Measurements from ENCODE around the gene HRH2. TPM values are rescaled to one million over a fixed set of nuclear protein-coding genes. Genes with fewer than 3 reads are reported as not detected.
A peak's percentile ranks its signal among the peaks of the same experiment; 100 is the strongest.
"Not testable (repeated sequence)": the region's sequence is repeated elsewhere in the genome, so short reads cannot be mapped to it uniquely, and the experiment has no call there.

Gene HRH2
- 2.7 TPM for polyA plus RNA-seq (2013, experiment 1 of 2)
- polyA plus RNA-seq (2013, experiment 2 of 2) = 1.3 TPM

- H3K9me3 ChIP-seq (ENCODE audit: control insufficient read depth, low read length) = no peaks in the 10 kb centered on the region
- 0 to 1% methylated on average over 52 to 53 of the region's 58 CpGs for WGBS, 2 experiments (ENCODE audit: insufficient coverage in 2 of 2)
- no peak within 1 kb of the TSS for H3K27ac ChIP-seq (ENCODE audit: low read depth, low read length, severe bottlenecking)
- H3K4me1 ChIP-seq (ENCODE audit: control insufficient read depth, insufficient read depth, low read length, poor library complexity, severe bottlenecking) = no peaks in the 10 kb centered on the region
- peak within 1 kb of the TSS; percentile 51 for H3K4me3 ChIP-seq (ENCODE audit: extremely low read depth, insufficient read depth, low read length, poor library complexity, severe bottlenecking)
- H3K36me3 ChIP-seq (ENCODE audit: control insufficient read depth, insufficient read depth, low read length) = no peaks in the 10 kb centered on the region
These were observed at the start of gene HRH2 for GRCh38 chr5:175657593-175658271. Gene HRH2 (plus strand): TSS chr5:175658071. CDS start chr5:175683234, 25,163 bp downstream.

- WGBS, 2 experiments (ENCODE audit: insufficient coverage in 2 of 2) = 92 to 100% methylated on average over 6 to 9 of the region's 11 CpGs
- H3K36me3 ChIP-seq (ENCODE audit: control insufficient read depth, insufficient read depth, low read length) = no peaks in the 10 kb centered on the region
- H3K4me1 ChIP-seq (ENCODE audit: control insufficient read depth, insufficient read depth, low read length, poor library complexity, severe bottlenecking) = no peaks in the 10 kb centered on the region
- H3K9me3 ChIP-seq (ENCODE audit: control insufficient read depth, low read length) = peaks cover 12% of the 10 kb centered on the region
- H3K4me3 ChIP-seq (ENCODE audit: extremely low read depth, insufficient read depth, low read length, poor library complexity, severe bottlenecking) = no peak overlapping the region
- no peak overlapping the region for H3K27ac ChIP-seq (ENCODE audit: low read depth, low read length, severe bottlenecking)
These were observed 48.3 kb upstream of the HRH2 start for GRCh38 chr5:175609526-175609925.

GRCh38 chr5:175610381-175610780 is 47.5 kb upstream of the HRH2 start:
- 89 to 100% methylated on average over 1 to 2 of the region's 5 CpGs for WGBS, 2 experiments (ENCODE audit: insufficient coverage in 2 of 2)
- H3K27ac ChIP-seq (ENCODE audit: low read depth, low read length, severe bottlenecking) = no peak overlapping the region
- H3K36me3 ChIP-seq (ENCODE audit: control insufficient read depth, insufficient read depth, low read length) = no peaks in the 10 kb centered on the region
- H3K4me3 ChIP-seq (ENCODE audit: extremely low read depth, insufficient read depth, low read length, poor library complexity, severe bottlenecking) = no peak overlapping the region
- H3K9me3 ChIP-seq (ENCODE audit: control insufficient read depth, low read length) = peaks cover 10% of the 10 kb centered on the region
- H3K4me1 ChIP-seq (ENCODE audit: control insufficient read depth, insufficient read depth, low read length, poor library complexity, severe bottlenecking) = no peaks in the 10 kb centered on the region

GRCh38 chr5:175610898-175611297 is 47.0 kb upstream of the HRH2 start:
- no peak overlapping the region for H3K4me3 ChIP-seq (ENCODE audit: extremely low read depth, insufficient read depth, low read length, poor library complexity, severe bottlenecking)

GRCh38 chr5:175614223-175614815 is 43.6 kb upstream of the HRH2 start:
- Histone ChIP-seq H3K27ac (ENCODE audit: low read depth, low read length, severe bottlenecking) (no peak overlapping the region), H3K4me1 (ENCODE audit: control insufficient read depth, insufficient read depth, low read length, poor library complexity, severe bottlenecking) (no peaks in the 10 kb centered on the region)
- 84 to 93% methylated on average over 6 of the region's 7 CpGs for WGBS, 2 experiments (ENCODE audit: insufficient coverage in 2 of 2)

More at GRCh38 chr5:175610898-175611297, 47.0 kb upstream of the HRH2 start:
- WGBS, 2 experiments (ENCODE audit: insufficient coverage in 2 of 2) = 66 to 80% methylated on average over 3 of the region's 3 CpGs
- Histone ChIP-seq H3K4me1 (ENCODE audit: control insufficient read depth, insufficient read depth, low read length, poor library complexity, severe bottlenecking) (no peaks in the 10 kb centered on the region), H3K9me3 (ENCODE audit: control insufficient read depth, low read length) (peaks cover 5% of the 10 kb centered on the region), H3K27ac (ENCODE audit: low read depth, low read length, severe bottlenecking) (no peak overlapping the region), H3K36me3 (ENCODE audit: control insufficient read depth, insufficient read depth, low read length) (no peaks in the 10 kb centered on the region)

GRCh38 chr5:175614861-175615260 is 43.0 kb upstream of the HRH2 start:
- Histone ChIP-seq H3K9me3 (ENCODE audit: control insufficient read depth, low read length) (no peaks in the 10 kb centered on the region), H3K4me1 (ENCODE audit: control insufficient read depth, insufficient read depth, low read length, poor library complexity, severe bottlenecking) (no peaks in the 10 kb centered on the region), H3K36me3 (ENCODE audit: control insufficient read depth, insufficient read depth, low read length) (no peaks in the 10 kb centered on the region), H3K27ac (ENCODE audit: low read depth, low read length, severe bottlenecking) (no peak overlapping the region), H3K4me3 (ENCODE audit: extremely low read depth, insufficient read depth, low read length, poor library complexity, severe bottlenecking) (no peak overlapping the region)
- WGBS, 2 experiments (ENCODE audit: insufficient coverage in 2 of 2) = 100% methylated on average over 1 of the region's 3 CpGs

More at GRCh38 chr5:175614223-175614815, 43.6 kb upstream of the HRH2 start:
- no peaks in the 10 kb centered on the region for H3K9me3 ChIP-seq (ENCODE audit: control insufficient read depth, low read length)
- H3K4me3 ChIP-seq (ENCODE audit: extremely low read depth, insufficient read depth, low read length, poor library complexity, severe bottlenecking) = no peak overlapping the region
- no peaks in the 10 kb centered on the region for H3K36me3 ChIP-seq (ENCODE audit: control insufficient read depth, insufficient read depth, low read length)

- H3K9me3 ChIP-seq (ENCODE audit: control insufficient read depth, low read length) = peaks cover 6% of the 10 kb centered on the region
- H3K36me3 ChIP-seq (ENCODE audit: control insufficient read depth, insufficient read depth, low read length) = no peaks in the 10 kb centered on the region
- no peaks in the 10 kb centered on the region for H3K4me1 ChIP-seq (ENCODE audit: control insufficient read depth, insufficient read depth, low read length, poor library complexity, severe bottlenecking)
- WGBS, 2 experiments (ENCODE audit: insufficient coverage in 2 of 2) = 91 to 100% methylated on average over 4 to 5 of the region's 5 CpGs
- no peak overlapping the region for H3K27ac ChIP-seq (ENCODE audit: low read depth, low read length, severe bottlenecking)
- H3K4me3 ChIP-seq (ENCODE audit: extremely low read depth, insufficient read depth, low read length, poor library complexity, severe bottlenecking) = no peak overlapping the region
These were observed 41.8 kb upstream of the HRH2 start for GRCh38 chr5:175616083-175616482.

GRCh38 chr5:175616527-175616926 is 41.3 kb upstream of the HRH2 start:
- H3K9me3 ChIP-seq (ENCODE audit: control insufficient read depth, low read length) = peaks cover 10% of the 10 kb centered on the region
- 87 to 93% methylated on average over 9 to 11 of the region's 13 CpGs for WGBS, 2 experiments (ENCODE audit: insufficient coverage in 2 of 2)
- not testable (repeated sequence) for H3K4me1 ChIP-seq (ENCODE audit: control insufficient read depth, insufficient read depth, low read length, poor library complexity, severe bottlenecking); H3K36me3 ChIP-seq (ENCODE audit: control insufficient read depth, insufficient read depth, low read length); H3K27ac ChIP-seq (ENCODE audit: low read depth, low read length, severe bottlenecking); H3K4me3 ChIP-seq (ENCODE audit: extremely low read depth, insufficient read depth, low read length, poor library complexity, severe bottlenecking)

GRCh38 chr5:175617447-175617846 is 40.4 kb upstream of the HRH2 start:
- Histone ChIP-seq H3K36me3 (ENCODE audit: control insufficient read depth, insufficient read depth, low read length) (no peaks in the 10 kb centered on the region), H3K27ac (ENCODE audit: low read depth, low read length, severe bottlenecking) (no peak overlapping the region), H3K9me3 (ENCODE audit: control insufficient read depth, low read length) (peaks cover 17% of the 10 kb centered on the region), H3K4me3 (ENCODE audit: extremely low read depth, insufficient read depth, low read length, poor library complexity, severe bottlenecking) (no peak overlapping the region), H3K4me1 (ENCODE audit: control insufficient read depth, insufficient read depth, low read length, poor library complexity, severe bottlenecking) (peaks cover 2% of the 10 kb centered on the region)
- WGBS, 2 experiments (ENCODE audit: insufficient coverage in 2 of 2) = 85 to 91% methylated on average over 4 to 6 of the region's 6 CpGs

- Histone ChIP-seq H3K9me3 (ENCODE audit: control insufficient read depth, low read length) (peaks cover 18% of the 10 kb centered on the region), H3K27ac (ENCODE audit: low read depth, low read length, severe bottlenecking) (no peak overlapping the region), H3K36me3 (ENCODE audit: control insufficient read depth, insufficient read depth, low read length) (no peaks in the 10 kb centered on the region), H3K4me1 (ENCODE audit: control insufficient read depth, insufficient read depth, low read length, poor library complexity, severe bottlenecking) (peaks cover 10% of the 10 kb centered on the region), H3K4me3 (ENCODE audit: extremely low read depth, insufficient read depth, low read length, poor library complexity, severe bottlenecking) (no peak overlapping the region)
- WGBS, 2 experiments (ENCODE audit: insufficient coverage in 2 of 2) = 38 to 67% methylated on average over 1 of the region's 1 CpG
These were observed 37.3 kb upstream of the HRH2 start for GRCh38 chr5:175620527-175620926.

- Histone ChIP-seq H3K36me3 (ENCODE audit: control insufficient read depth, insufficient read depth, low read length) (no peaks in the 10 kb centered on the region), H3K27ac (ENCODE audit: low read depth, low read length, severe bottlenecking) (peak overlapping the region; percentile 77), H3K4me3 (ENCODE audit: extremely low read depth, insufficient read depth, low read length, poor library complexity, severe bottlenecking) (no peak overlapping the region), H3K9me3 (ENCODE audit: control insufficient read depth, low read length) (peaks cover 18% of the 10 kb centered on the region), H3K4me1 (ENCODE audit: control insufficient read depth, insufficient read depth, low read length, poor library complexity, severe bottlenecking) (peaks cover 10% of the 10 kb centered on the region)
- WGBS, 2 experiments (ENCODE audit: insufficient coverage in 2 of 2) = no CpG with 5 or more reads among the region's 1 CpG
These were observed 35.9 kb upstream of the HRH2 start for GRCh38 chr5:175621971-175622370.
